Measurements from ENCODE around the gene UFD1. TPM values are rescaled to one million over a fixed set of nuclear protein-coding genes. Genes with fewer than 3 reads are reported as not detected.
A peak's percentile ranks its signal among the peaks of the same experiment; 100 is the strongest.

The UFD1 gene
- total and polyA plus RNA-seq, 9 of the 15 experiments (the other 6 are each of a cell fraction or from before 2014, with no cell fraction given), result 238 to 645 (median 363) TPM

DNA sequence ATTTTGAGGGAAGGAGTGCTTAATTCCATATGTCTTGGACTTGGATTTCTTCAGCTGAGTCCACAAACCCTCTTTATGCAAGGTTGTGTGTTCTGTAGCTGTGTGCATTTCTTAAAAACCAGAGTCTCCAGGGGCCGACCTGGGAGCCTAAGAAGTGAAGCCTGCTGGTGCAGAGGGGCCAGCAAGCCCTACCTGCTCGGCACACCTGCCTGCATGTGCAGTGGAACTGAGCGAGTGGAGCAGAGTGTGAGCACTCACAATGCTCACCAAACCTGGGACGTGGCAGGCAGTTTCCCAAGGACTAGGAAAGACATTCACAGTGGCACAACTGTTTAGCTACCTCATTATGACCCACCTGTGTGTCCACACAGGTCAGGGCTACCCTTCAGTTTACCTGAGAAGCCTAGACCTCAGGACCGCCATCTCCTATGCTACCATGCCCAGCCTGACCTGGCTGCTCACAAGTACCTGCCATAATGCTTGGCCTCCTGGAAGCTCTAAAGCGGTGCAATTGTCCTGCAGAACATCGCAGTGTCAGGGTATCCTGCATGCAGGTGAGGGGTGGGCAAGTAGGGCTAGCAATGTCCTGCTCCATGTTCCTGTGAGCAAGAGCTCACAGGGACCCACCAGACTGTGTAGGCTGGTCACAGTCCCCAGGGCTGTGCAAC, 35.3 kb downstream of the UFD1 start (continued):
- TF ChIP-seq, protein P1, sequence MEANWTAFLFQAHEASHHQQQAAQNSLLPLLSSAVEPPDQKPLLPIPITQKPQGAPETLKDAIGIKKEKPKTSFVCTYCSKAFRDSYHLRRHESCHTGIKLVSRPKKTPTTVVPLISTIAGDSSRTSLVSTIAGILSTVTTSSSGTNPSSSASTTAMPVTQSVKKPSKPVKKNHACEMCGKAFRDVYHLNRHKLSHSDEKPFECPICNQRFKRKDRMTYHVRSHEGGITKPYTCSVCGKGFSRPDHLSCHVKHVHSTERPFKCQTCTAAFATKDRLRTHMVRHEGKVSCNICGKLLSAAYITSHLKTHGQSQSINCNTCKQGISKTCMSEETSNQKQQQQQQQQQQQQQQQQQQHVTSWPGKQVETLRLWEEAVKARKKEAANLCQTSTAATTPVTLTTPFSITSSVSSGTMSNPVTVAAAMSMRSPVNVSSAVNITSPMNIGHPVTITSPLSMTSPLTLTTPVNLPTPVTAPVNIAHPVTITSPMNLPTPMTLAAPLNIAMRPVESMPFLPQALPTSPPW (CRISPR knock-in tag; IDR thresholded peaks at IDR 0.05), result no peak
- no peak for TF ChIP-seq CEBPB (tag; IDR thresholded peaks at IDR 0.05)
- TF ChIP-seq CHD1 (IDR thresholded peaks at IDR 0.05; ENCODE audit: low read length), result peak; percentile 64
- TF ChIP-seq POLR2AphosphoS5 (IDR thresholded peaks at IDR 0.05; ENCODE audit: control insufficient read depth, insufficient read depth, low read depth, low read length), result 0 out of 2 replicates have a peak, but pooled peaks have one; percentile 30
- no peak for TF ChIP-seq SMAD4 (CRISPR knock-in tag; conservative IDR thresholded peaks at IDR 0.05)
- TF ChIP-seq ZNF408 (CRISPR knock-in tag; IDR thresholded peaks at IDR 0.05; ENCODE audit: low read depth), result no peak
- TF ChIP-seq PTTG1 (tag; IDR thresholded peaks at IDR 0.05; ENCODE audit: low read depth), result no peak
- TF ChIP-seq POLR2A (conservative IDR thresholded peaks at IDR 0.05), result peak; percentile 38
- TF ChIP-seq SIX5 (IDR thresholded peaks at IDR 0.05; ENCODE audit: borderline replicate concordance in 1 of 2, insufficient read depth in 1 of 2, low read depth in 1 of 2, low read length in 2 of 2), result no peak
- TF ChIP-seq ARHGAP35 (IDR thresholded peaks at IDR 0.05; ENCODE audit: partially characterized antibody), result no peak
- TF ChIP-seq RBBP5 (IDR thresholded peaks at IDR 0.05; ENCODE audit: borderline replicate concordance, insufficient read depth, low read length, poor library complexity, severe bottlenecking), result peak; percentile 12
- 0 out of 2 replicates have a peak, but pooled peaks have one; percentile 29 for TF ChIP-seq SUPT5H (IDR thresholded peaks at IDR 0.05)
- peak; percentile 78 for TF ChIP-seq SETDB1 (IDR thresholded peaks at IDR 0.05; ENCODE audit: low read length)
- TF ChIP-seq SAFB (IDR thresholded peaks at IDR 0.05; ENCODE audit: borderline replicate concordance, low read depth, low read length), result no peak
- 0 out of 2 replicates have a peak, but pooled peaks have one; percentile 65 for TF ChIP-seq NR4A1 (CRISPR knock-in tag; IDR thresholded peaks at IDR 0.05)
- no peak for TF ChIP-seq NR4A1 (tag; IDR thresholded peaks at IDR 0.05)
- TF ChIP-seq PCBP1 (IDR thresholded peaks at IDR 0.05; ENCODE audit: low read depth, low read length, poor library complexity, severe bottlenecking), result no peak
- TF ChIP-seq, protein P2, sequence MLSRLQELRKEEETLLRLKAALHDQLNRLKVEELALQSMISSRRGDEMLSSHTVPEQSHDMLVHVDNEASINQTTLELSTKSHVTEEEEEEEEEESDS (CRISPR knock-in tag; IDR thresholded peaks at IDR 0.05), result no peak
- TF ChIP-seq POLR2AphosphoS2 (IDR thresholded peaks at IDR 0.05; ENCODE audit: low read length), result peak; percentile 42; the same call in 1 of the 2 replicates
- TF ChIP-seq SRSF1 (IDR thresholded peaks at IDR 0.05; ENCODE audit: low read depth, low read length), result no peak
- TF ChIP-seq, protein P3, sequence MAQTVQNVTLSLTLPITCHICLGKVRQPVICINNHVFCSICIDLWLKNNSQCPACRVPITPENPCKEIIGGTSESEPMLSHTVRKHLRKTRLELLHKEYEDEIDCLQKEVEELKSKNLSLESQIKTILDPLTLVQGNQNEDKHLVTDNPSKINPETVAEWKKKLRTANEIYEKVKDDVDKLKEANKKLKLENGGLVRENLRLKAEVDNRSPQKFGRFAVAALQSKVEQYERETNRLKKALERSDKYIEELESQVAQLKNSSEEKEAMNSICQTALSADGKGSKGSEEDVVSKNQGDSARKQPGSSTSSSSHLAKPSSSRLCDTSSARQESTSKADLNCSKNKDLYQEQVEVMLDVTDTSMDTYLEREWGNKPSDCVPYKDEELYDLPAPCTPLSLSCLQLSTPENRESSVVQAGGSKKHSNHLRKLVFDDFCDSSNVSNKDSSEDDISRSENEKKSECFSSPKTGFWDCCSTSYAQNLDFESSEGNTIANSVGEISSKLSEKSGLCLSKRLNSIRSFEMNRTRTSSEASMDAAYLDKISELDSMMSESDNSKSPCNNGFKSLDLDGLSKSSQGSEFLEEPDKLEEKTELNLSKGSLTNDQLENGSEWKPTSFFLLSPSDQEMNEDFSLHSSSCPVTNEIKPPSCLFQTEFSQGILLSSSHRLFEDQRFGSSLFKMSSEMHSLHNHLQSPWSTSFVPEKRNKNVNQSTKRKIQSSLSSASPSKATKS (CRISPR knock-in tag; IDR thresholded peaks at IDR 0.05), result no peak
